ENCODE data around the gene CCN6.

- TF ChIP-seq CTCF (IDR thresholded peaks at IDR 0.05; ENCODE audit: insufficient read depth, low read length), result no peak
- TF ChIP-seq REST (IDR thresholded peaks at IDR 0.05; ENCODE audit: insufficient replicate concordance, low read depth), result no peak
- TF ChIP-seq POLR2AphosphoS5 (IDR thresholded peaks at IDR 0.05; ENCODE audit: low read depth), result no peak
Observed at GRCh38 chr6:112021691-112022310, 32.1 kb upstream of the CCN6 start.
